Cardiac fibroblast (primary cell): ENCODE results near the gene EGLN3.
"Not testable (repeated sequence)": the region's sequence is repeated elsewhere in the genome, so short reads cannot be mapped to it uniquely, and the experiment has no call there.

Experiments
- DNase-seq, 2 donors: peaks; one replicate each; pipeline versions ENCODE4 v3.0.0 to v3.0.0-alpha.2; 2010; ENCODE audit warnings: low read depth in 2 of 2
- H3K4me3 ChIP-seq, 2 donors: replicated peaks in 1 of 2; 1 replicate in 1 of 2; 2 replicates in 1 of 2; pipeline ENCODE4 v1.5.1; 2011; ENCODE audit warnings: low read depth in 2 of 2, low read length in 2 of 2, mild to moderate bottlenecking in 2 of 2, moderate library complexity in 1 of 2
- TF ChIP-seq, protein P1 (sequence below): IDR thresholded peaks from one replicate; pipeline ENCODE4 v1.5.1; 2011; ENCODE audit warnings: low read depth, mild to moderate bottlenecking, low read length, inconsistent platforms

Gene EGLN3

GRCh38 chr14:33978892-33979612 is 28.2 kb upstream of the EGLN3 start:
- TF ChIP-seq, protein P1, sequence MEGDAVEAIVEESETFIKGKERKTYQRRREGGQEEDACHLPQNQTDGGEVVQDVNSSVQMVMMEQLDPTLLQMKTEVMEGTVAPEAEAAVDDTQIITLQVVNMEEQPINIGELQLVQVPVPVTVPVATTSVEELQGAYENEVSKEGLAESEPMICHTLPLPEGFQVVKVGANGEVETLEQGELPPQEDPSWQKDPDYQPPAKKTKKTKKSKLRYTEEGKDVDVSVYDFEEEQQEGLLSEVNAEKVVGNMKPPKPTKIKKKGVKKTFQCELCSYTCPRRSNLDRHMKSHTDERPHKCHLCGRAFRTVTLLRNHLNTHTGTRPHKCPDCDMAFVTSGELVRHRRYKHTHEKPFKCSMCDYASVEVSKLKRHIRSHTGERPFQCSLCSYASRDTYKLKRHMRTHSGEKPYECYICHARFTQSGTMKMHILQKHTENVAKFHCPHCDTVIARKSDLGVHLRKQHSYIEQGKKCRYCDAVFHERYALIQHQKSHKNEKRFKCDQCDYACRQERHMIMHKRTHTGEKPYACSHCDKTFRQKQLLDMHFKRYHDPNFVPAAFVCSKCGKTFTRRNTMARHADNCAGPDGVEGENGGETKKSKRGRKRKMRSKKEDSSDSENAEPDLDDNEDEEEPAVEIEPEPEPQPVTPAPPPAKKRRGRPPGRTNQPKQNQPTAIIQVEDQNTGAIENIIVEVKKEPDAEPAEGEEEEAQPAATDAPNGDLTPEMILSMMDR, result no peak
- DNase-seq, result no peak
- no peak overlapping the region for H3K4me3 ChIP-seq

DNA sequence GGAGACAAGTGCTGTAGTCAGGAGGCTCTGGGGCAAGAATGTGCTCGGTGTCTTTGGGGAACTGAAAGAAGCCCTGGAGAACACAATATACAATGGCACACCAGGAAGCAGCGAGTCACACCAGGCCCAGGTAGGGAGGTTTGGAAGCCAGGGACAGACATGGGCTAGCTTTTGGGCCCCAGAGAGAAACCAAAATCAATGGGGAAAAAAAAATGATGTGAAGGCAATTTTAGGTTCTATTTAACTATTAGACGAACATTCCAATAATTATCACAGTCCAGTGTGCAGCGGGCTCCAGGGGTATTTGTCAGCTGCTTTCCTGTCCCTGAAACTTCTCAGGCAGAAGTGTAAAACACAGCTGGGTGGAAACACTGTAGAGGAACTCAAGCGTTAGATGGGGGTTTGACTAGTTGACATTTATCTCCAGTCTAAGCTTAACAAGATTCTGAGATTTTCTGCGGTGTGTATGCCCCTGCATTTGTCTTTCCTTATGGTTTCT is 21.8 kb upstream of the EGLN3 start:
- H3K4me3 ChIP-seq, result no peak overlapping the region
- TF ChIP-seq, protein P1, result no peak
- DNase-seq, result no peak

DNA sequence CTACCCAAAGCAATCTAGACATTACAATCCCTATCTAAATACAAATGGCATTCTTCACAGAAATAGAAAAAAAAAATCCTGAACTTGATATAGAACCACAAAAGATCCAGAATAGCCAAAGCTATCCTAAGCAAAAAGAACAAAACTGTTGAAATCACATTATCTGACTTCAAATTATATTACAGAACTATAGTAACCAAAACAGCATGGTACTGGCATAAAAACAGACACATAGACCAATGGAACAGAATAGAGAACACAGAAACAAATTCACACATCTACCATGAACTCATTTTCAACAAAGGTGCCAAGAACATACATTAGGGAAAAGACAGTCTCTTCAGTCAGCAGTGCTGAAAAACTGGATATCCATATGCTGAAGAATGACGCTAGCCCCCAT is 19.0 kb upstream of the EGLN3 start:
- H3K4me3 ChIP-seq, DNase-seq: not testable (repeated sequence)

GRCh38 chr14:33968722-33969121 is 17.8 kb upstream of the EGLN3 start:
- H3K4me3 ChIP-seq, result no peak overlapping the region
- no peak for DNase-seq
- TF ChIP-seq, protein P1, result no peak

DNA sequence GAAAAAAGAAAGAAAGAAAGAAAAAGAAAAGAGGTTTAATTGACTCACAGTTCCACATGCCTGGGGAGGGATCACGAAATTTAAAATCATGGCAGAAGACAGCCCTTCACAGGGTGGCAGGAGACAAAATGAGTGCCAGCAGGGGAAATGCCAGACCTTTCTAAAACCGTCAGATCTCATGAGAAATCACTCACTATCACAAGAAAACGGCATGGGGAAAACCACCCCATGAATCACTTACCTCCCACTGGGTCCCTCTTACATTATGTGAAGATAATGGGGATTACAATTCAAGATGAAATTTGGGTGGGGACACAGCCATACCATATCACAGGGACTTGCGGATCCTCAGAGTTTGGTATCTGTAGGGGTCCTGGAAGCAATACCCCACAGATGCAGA is 16.3 kb upstream of the EGLN3 start:
- TF ChIP-seq, protein P1, result no peak
- no peak for DNase-seq
- no peak overlapping the region for H3K4me3 ChIP-seq

DNA sequence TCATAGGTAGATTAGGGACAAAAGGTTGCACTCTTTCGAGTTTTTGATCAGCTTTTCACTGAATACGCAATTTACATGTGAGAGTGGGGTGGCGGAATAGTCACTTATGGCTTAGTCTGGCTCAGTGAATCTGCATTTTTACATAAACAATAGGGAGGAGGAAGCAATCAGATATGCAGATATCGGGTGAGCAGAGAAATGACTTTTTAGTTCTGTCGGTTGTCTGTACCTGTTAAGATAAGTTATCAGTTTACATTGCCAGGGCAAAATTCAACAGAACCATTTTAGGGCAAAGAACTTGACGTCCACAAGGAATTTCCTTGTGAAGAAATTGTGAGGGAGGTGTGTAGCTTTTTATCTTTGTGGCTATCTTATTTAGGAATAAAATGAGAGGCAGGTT is 15.4 kb upstream of the EGLN3 start:
- TF ChIP-seq, protein P1, result no peak
- H3K4me3 ChIP-seq, result no peak overlapping the region
- DNase-seq, result no peak

- H3K4me3 ChIP-seq, result no peak overlapping the region
- no peak for DNase-seq
- TF ChIP-seq, protein P1, result no peak
These were observed 13.9 kb upstream of the EGLN3 start for GRCh38 chr14:33964599-33965317.
